LHCN-M2 (cell line): ENCODE measurements around the gene CANX. TPM values are rescaled to one million over a fixed set of nuclear protein-coding genes. Genes with fewer than 3 reads are reported as not detected.
"Not testable (repeated sequence)": the region's sequence is repeated elsewhere in the genome, so short reads cannot be mapped to it uniquely, and the experiment has no call there.

Experiments used
- DNase-seq: peaks from one replicate; pipeline ENCODE4 v3.0.0-alpha.2; 2012; ENCODE audit warnings: low read depth
- total RNA-seq: library from RNA; depleted of rRNA; stranded (reverse); fragments of >200 nt; gene quantifications from 2 replicates; pipeline ENCODE4 v1.2.3, GENCODE V29; 2014

CANX gene
- total RNA-seq, 1 experiment from 2014 or later, result 478 TPM

DNA sequence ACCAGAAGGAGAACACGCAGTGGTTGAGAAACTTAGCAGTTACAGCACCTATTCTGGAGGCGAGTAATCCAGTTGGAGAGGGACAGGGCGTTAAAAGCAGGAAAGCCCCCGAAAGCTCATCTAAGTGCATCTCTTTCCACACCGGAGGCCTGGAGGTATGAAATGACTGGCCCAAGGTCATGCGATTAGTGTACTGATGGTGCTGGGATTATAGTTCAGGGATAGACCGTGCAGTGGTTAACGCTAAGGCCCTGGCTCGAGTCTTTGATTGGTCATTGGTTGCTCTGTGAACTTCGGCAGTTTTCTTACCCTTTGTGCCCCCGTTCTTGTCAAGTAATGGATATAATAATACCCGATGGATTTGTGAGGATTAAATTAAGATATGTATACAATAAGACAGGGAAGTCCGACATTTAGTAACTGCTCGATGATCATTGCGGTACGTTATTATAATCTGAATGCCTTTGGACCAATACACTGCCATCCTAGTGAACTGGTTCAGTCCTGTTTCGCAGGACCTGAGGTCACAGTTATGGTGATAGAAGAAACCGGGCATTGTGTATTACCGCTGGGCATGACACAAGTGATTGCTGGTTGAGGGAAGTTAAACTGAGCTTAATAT, 960 bp downstream of the CANX start:
- DNase-seq, result peak; percentile 61

DNA sequence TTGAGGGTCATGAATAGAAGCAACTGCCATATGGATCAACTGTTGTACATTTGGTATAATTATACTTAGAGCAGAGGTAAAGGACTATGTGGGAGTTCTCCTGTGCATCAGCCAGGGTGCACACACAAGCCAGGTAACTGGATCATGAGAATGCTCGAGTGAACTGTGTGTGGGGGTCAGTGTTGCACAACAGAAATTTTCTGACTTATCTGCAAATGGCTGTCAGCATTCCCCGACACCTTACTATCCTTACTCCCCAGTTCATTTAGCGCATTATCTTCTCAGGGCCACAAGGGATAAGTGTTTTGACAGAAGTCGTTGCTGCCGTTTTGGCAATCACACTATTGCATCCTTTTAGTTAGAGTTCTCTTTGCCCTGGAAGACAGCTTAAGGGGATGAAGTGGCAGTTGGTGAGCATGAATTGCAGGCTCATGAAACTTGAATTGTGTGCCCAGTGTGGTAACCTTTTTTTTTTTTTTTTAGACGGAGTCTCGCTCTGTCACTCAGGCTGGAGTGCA, 1.7 kb downstream of the CANX start:
- peak; percentile 12 for DNase-seq

DNA sequence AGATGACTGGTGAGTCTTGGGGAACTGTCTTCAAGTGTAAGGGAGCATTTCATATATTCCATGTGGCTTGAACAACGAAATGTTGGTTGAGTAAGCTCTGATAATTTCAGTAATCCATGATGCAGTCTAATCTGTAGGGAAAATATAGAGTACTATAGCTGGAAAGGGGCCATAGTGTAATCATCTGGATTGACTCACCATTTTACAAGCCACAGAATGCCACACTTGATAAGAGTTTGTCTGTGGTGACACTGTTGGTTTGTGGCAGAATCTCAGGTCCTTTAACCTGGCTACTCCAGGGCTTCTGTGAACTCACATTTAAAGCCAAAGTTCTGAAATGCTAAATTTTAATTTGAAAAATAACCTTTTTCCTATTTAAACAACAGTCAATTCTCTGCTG, 17.5 kb downstream of the CANX start:
- no peak for DNase-seq

DNA sequence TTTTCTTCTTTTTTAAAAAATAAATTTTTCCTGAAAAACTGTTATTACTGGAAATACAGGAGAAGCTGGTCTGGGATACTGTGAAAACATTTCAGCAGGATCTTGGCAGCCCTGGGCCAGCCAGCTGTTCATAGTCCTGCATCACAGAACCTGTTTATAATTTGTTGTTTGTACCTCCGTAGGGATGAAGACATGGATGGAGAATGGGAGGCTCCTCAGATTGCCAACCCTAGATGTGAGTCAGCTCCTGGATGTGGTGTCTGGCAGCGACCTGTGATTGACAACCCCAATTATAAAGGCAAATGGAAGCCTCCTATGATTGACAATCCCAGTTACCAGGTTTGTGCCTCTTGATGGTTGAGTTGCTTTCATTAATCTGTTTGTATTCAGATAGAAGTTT, 21.5 kb downstream of the CANX start:
- peak; percentile 43 for DNase-seq

DNA sequence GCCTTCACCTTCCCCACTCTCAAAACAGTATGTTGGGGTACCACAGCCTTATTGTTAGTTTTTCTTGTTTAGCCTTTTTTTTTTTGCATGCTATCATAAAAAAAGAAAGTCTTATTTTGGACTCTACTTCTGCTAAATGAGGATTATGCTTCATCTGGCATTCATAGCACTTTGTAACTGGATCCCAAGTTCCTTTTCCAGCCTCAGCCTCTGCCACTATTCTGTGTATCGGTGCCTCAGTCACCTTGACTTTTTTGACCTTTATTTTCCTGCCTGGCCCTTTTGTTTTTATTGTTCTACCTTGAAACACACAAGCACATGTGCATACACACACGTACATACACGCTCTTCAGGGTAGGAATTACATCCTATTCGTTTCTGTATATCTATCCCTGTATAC, 25.4 kb downstream of the CANX start:
- DNase-seq, result no peak

DNA sequence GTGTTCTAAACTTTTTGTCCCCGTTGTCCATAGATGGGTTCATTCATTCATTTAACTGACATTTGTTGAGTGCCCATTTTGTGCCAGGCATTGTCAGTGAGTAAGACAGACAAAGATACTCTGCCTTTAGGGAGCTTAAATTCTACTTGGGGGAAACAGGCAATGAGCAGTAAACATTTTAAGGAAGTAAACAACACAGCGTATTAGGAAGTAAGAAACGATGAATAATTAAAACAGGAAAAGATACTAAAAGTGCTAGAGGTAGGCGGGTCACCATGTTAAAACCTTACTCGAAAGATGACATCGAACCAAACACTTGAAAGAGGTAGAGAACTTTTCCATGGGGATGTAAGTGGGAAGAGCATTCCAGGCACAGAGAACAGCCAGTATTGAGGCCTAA, 28.3 kb downstream of the CANX start:
- DNase-seq, result no peak

DNA sequence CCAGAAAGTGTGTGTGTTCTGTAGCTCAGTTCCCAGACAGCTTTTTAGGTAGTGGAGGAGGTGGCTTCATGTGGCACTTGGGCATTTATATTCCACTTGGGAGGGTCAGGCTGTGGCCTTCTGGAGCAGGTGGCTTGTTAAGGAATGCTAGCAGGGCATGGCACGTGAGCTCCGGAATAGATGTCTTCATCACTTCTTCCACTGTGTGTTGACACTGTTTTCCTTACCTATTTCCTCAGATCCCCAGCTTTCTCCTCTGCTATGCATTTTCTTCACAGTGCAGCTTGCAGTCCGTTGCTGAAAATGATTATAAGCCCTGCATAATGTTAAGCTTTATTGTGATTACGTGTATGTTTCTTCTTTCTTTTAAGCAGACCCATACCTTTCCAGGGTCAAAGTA, 30.5 kb downstream of the CANX start:
- no peak for DNase-seq

DNA sequence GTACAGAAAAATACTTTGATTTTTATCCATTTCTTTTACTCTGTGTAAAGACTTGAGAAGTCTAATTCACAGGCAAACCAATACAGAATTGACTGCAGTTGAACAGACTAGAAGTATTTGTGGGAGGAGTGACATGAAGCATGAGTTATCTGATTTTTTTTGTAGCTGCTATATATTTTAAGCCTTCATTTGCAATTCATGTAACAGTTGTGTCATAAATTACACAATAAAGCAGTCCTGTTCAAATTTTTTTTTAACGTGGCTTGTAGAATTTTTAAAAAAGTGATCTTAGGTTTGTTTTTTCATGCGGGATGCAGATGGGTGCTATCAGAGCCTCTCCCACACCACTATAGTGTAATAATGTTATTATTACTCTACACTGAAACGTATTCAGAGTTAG, 31.0 kb downstream of the CANX start:
- no peak for DNase-seq

DNA sequence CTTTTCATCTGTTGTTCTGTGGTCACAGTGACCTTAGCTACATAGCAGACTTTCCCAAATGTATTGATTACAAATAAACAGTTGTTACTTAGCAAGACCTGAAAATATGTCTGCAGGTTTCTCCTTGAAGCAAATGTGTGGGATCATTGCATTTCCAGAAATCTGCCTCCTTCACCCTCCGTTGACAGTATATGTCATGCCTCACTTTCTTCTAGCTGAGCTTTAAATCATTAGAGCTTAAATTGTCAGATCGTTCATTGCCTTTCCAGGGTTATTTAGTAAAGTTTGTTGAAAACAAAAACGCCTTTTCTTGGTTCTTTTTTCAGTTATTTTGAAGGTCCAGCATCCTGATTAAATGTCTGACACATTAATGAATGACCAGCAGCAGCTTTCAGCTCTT, 31.6 kb downstream of the CANX start:
- no peak for DNase-seq

DNA sequence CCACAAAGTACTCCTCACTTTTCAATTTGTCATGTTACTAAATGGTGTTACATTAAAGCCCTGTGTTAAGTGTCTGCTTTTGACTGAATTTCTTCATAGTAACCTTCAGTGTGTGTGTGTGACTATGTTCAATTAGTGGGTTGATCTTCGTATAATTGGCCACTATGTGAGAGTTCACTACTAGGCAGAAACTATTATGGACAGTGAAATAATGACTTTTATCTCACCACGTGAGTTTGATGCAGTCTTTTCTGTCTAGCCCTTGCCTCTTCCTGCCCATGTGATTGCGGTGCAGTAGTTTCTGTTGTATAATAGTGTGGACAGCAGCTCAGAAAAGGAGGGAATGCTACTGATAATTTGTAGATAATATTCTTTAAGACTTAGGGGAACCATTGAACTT, 32.1 kb downstream of the CANX start:
- DNase-seq, result no peak

DNA sequence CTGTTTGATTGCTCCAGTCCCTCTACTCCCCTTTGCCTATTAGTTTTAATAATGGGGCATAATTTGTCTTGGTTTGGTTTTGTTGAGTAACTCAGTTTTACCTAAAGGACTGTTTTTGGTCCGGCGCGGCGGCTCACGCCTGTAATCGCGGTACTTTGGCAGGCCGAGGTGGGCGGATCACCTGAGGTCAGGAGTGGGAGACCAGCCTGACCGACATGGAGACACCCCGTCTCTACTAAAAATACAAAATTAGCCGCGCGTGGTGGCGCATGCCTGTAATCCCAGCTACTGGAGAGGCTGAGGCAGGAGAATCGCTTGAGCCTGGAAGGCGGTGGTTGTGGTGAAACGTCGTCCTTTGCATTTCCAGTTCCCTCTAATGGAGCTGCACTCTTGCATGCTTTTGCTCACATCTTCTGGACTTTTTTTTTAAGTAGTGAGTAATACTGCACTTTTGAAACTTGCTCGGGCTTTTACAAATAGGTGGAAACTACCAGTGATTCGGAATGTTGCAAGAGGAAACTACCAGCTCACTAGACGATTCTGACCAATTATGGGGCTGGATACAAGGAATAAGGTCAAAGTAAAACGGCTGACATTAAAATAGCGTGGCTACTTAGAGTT, 33.1 kb downstream of the CANX start:
- peak; percentile 76 for DNase-seq

DNA sequence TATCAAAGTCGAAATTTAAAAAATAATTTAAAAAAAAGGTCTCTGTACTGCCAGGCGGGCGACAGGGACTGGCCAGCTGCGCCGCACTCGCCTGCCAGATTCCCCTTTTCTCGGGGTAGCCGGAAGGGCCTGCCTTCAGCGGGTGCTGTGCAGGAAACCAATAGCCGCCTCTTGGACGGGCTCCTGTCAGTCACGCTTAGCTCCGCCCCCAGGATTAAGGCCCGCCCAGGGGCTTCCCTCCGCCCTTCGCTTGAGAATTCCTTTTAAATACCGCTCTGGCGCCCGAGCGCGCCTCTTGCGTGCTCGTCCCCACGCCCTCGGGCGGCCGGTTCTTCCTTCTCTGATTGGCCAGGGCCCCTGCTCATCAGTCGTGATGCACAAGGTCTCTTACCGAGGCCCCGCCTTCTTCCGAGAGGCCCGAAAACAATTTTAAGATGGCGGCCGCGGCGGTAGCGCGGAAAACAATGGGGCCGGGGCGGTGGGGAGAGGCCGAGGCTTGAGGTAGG, 33.7 kb downstream of the CANX start, which contains the start of gene MAML1:
Gene MAML1, plus strand, starts transcription at position 411 of the 506 bp plus-strand sequence. CDS start 291 bp downstream, outside the sequence.
- DNase-seq, result peak; percentile 100

DNA sequence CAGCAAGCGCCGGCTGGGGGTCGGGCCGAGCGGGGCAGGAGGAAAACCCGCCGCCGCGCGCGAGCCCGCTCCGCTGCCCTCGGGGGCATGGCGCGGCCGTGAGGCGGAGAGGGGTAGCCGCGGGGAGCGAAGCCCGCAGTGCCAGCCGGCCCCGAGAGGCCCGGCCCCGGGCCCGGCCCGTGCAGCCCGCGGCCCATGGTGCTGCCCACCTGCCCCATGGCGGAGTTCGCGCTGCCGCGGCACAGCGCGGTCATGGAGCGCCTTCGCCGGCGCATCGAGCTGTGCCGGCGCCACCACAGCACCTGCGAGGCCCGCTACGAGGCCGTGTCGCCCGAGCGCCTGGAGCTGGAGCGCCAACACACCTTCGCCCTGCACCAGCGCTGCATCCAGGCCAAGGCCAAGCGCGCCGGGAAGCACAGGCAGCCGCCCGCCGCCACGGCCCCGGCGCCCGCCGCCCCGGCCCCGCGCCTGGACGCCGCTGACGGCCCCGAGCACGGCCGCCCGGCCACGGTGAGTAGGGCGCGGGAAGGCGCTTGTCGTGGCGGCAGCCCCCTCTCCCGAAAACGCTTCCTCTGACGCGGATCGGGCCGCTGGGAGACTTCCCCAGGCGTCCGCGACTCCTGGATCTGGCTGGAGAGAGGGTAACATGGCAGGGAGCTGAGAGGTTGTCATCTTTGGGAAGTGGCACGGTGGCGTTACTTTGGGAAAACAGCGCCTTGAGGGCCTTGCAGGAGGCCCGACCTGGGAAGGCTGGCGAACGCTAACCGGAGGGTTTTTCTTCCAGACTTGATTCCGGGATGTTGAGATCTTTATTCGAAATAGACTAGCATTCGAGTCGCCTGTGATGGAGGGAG, 34.4 kb downstream of the CANX start:
- DNase-seq, result peak; percentile 34

DNA sequence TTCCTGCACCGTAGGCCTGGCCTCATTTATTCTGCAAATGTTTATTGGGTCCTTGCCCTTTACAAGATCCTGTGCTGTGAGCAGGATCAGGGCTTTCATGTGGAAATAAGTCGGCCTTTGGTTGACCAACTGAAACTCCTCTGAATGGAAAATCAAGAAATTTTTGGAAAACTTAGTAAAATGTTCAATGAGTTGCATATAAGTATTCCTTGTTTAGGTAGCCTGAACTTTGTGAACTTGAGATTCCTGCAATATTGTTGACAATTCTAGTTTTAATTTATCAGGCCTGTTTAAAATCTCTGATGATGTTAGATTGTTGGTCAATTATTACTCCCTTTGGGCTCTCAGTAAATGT, 35.0 kb downstream of the CANX start:
- DNase-seq, result no peak

DNA sequence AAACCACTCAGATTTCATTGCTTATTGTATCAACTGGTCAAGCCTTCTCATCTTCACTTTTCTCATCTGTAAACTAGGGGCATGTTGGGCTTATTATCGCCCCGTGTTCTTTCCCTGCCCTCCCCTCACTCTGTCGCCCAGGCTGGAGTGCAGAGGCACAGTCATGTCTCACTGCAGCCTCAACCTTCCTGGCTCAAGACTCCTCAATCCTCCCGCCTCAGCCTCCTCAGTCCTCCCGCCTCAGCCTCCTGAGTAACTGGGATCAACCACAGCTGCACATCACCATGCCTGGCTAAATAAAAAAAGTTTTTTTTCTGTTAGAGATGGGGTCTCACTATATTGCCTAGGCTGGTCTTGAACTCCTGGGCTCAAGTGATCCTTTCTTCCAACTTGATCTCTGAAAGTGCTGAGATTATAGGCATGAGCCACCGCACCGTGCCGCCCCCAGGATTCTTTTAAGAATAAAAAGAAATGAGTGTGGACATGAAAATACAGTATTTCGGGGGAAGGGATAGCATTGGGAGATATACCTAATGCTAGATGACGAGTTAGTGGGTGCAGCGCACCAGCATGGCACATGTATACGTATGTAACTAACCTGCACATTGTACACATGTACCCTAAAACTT, 35.9 kb downstream of the CANX start:
- no peak for DNase-seq

DNA sequence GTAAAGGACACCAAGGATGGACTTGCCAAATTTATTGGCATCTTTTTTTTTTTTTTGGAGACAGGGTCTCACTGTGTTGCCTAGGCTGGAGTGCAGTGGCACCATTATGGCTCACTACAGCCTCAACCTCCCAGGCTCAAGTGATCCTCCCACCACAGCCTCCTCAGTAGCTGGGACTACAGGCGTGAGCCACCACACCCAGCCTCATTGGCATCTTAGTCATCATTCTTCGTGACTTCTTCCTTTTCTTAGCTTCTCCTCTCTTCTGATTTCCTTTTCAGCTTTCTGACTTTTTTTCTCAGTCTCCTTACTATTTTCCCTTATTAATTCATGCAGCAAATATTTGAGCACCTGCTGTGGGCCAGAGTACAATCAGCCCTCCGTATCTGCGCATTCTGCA, 40.0 kb downstream of the CANX start:
- DNase-seq, result no peak

DNA sequence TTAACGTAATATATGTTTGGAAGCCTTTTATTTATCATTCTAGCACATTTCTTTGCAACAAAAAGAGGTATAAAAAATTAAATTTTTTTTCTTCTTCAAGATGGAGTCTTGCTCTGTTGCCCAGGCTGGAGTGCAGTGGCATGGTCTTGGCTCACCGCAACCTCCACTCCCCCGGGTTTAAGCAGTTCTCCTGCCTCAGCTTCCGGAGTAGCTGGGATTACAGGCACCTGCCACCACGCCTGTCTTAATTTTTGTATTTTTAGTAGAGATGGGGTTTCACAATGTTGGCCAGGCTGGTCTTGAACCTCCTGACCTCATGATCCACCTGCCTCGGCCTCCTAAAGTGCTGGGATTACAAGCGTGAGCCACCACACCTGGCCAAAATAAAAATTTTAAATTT, 45.3 kb downstream of the CANX start:
- not testable (repeated sequence) for DNase-seq

DNA sequence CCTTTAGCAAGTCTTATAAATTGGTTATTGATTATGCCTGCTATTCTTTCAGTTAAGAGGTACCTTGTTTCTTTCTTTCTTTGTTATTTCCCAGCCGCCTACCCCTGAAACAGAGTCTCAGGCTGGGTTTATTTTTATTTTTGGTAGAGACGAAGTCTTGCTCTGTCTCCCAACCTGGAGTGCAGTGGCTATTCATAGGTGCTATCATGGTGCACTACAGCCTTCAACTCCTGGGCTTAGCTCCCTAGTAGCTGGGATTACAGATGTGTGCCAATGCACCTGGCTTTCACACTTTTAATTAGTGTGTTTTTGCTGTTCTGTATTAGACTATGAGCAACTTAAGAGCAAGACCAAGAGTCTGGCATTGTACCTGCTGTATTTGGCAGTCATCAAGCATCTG, 48.1 kb downstream of the CANX start:
- no peak for DNase-seq

DNA sequence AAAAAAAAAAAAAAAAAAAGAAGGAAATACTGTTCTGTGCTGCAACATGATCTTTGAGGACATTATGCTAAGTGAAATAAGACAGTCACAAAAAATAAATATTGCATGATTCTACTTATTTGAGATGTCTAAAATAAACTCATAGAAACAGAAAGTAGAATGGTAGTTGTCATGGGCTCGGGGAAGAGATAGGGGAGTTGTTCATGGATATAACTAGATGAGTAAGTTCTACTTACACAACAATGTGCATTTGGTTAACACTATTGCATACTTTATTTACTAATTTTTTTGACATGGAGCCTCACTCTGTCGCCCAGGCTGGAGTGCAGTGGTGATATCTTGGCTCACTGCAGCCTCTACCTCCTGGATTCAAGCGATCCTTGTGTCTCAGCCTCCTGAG, 49.0 kb downstream of the CANX start:
- no peak for DNase-seq

DNA sequence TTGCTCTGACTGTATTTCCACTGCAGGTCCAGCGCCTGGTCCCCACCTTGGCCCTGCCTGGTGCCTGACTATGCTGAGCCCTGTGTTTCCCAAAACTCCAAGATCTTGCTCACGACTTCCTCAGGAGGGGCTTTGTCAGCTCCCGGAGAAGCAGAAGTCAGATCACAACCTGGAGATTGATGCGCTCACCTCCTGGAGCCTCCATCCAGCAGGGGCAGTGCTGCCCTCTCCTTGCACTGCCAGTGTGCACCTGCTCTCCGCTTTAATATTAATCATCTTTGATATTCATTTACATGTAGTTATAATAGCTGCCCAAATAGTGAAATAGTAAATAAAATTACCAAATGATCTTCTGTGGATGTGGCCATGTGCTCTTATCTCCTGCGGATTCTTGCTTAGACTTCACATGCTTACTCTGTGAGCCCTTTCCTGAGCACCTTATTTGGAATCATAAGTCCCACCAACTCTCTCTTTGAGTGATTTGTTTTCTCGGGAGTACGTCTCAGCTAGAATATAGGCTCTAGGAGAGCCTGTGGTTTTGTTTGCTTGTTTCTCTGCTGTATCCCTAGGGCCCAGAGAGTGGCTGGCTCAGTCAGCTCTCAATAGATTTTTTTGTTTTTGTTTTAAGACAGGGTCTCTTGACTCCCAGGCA, 51.2 kb downstream of the CANX start:
- no peak for DNase-seq

DNA sequence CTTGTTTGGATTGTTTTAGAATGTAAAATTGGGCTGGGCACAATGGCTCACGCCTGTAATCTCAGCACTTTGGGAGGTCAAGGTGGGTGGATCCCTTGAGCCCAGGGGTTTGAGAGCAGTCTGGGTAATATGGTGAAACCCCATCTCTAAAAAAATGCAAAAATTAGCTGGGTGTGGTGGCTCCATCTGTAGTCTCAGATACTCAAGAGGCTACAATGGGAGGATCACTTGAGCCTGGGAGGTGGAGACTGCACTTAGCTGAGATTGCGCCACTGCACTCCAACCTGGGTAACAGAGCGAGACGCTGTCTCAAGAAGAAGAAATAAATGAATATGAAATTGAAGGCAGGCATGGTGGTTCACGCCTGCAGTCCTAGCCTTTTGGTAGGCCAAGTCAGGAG, 55.2 kb downstream of the CANX start:
- DNase-seq, result no peak
